GM13977 (cell line): Measurements from ENCODE around the gene FMNL2.

Source experiments
- DNase-seq: peaks from one replicate; pipeline ENCODE4 v3.0.0; 2012; ENCODE audit warnings: low spot score
- CTCF ChIP-seq: IDR thresholded peaks from 2 replicates; pipeline ENCODE4 v1.5.1; 2012; ENCODE audit warnings: mild to moderate bottlenecking, control low read depth; ENCODE audit not compliant: insufficient read depth; ENCODE audit errors: extremely low read depth, missing control alignments
- in situ Hi-C: fragments of 300-500 bp; cut with MboI; formaldehyde crosslinking; loops from one replicate; pipeline ENCODE4 v1.12.0; 2022; ENCODE audit warnings: low sequenced_read_pairs, low pct_unique_long_range_greater_than_20kb, mixed read lengths, inconsistent platforms; ENCODE audit not compliant: unreplicated experiment

Gene FMNL2

GRCh38 chr2:152475982-152476381 is 141.0 kb downstream of the FMNL2 start:
- DNase-seq, result no peak

GRCh38 chr2:152477347-152478092 is 142.5 kb downstream of the FMNL2 start:
- in situ Hi-C loops, result no loop called here
- TF ChIP-seq CTCF, result no peak
- DNase-seq, result no peak

More at GRCh38 chr2:152475982-152476381, 141.0 kb downstream of the FMNL2 start:
- in situ Hi-C loops, result no loop called here
- no peak for TF ChIP-seq CTCF

- DNase-seq, result no peak
- in situ Hi-C loops, result no loop called here
- no peak for TF ChIP-seq CTCF
Observed at GRCh38 chr2:152479282-152479681, 144.3 kb downstream of the FMNL2 start.

- in situ Hi-C loops, result no loop called here
- DNase-seq, result no peak
- no peak for TF ChIP-seq CTCF
Observed at GRCh38 chr2:152480821-152481399, 145.9 kb downstream of the FMNL2 start.

- in situ Hi-C loops, result no loop called here
- TF ChIP-seq CTCF, result no peak
- DNase-seq, result no peak
Observed at GRCh38 chr2:152481881-152482583, 147.1 kb downstream of the FMNL2 start.

GRCh38 chr2:152483276-152484063 is 148.5 kb downstream of the FMNL2 start:
- DNase-seq, result no peak

More at GRCh38 chr2:152483276-152484063, 148.5 kb downstream of the FMNL2 start:
- TF ChIP-seq CTCF, result no peak
- in situ Hi-C loops, result no loop called here
